ENCODE measurements around the gene KIF20A. TPM values are rescaled to one million over a fixed set of nuclear protein-coding genes. Genes with fewer than 3 reads are reported as not detected.
A peak's percentile ranks its signal among the peaks of the same experiment; 100 is the strongest.

Gene KIF20A
- total RNA-seq (ENCODE audit: low replicate concordance) = 20.5 and 61.0 TPM in 2 replicates
- long read RNA-seq, transcript KIF20A-201 (19 exons, 3,201 nt) = major isoform, 94 of 120 reads
- long read RNA-seq, partial matches to known transcripts = 14 of 120 reads
- long read RNA-seq, other reads (novel, unspliced or antisense) = 12 of 120 reads

DNA sequence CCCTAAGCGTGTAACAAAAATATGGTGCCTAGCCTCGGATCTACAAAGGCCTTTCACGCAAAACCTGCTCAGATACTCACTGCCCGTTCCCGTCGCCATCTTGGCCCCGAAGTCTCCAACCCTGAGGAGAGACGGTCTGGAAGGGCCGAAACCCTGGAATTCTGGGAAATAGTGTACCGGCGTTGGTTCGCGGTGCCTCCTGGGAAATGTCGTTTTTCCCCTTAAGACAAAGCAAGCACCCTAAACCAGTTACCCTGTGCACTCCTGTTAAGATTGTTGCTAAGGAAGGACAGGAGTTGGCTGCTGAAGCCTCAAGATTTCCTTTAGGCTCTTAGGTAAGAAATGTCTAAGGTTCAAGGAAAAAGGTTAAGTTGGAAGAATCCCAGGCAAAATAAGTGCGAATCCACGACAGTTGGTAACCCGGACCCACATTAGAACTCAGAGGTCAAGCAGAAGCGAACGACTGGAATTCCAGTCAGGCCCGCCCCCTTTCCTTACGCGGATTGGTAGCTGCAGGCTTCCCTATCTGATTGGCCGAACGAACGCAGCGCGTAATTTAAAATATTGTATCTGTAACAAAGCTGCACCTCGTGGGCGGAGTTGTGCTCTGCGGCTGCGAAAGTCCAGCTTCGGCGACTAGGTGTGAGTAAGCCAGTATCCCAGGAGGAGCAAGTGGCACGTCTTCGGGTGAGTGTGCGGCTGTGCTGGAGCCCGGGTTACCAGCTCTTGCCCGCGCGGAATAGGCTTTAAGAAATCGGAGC lies at the start of gene KIF20A, which contains the start of gene BRD8:
Gene KIF20A (plus strand): TSS at position 597 of the 761 bp plus-strand sequence. CDS start 569 bp downstream, outside the sequence.
Gene BRD8 (minus strand): TSS at position 115 of the 761 bp plus-strand sequence. CDS start 16 bp downstream, at position 99.
- no peaks in the 10 kb centered on the region for H3K9me3 Mint-ChIP-seq
- H3K27ac Mint-ChIP-seq = no peak within 1 kb of the TSS
- no peak within 1 kb of the TSS for H3K4me3 Mint-ChIP-seq
- peak; percentile 90 for DNase-seq (ENCODE audit: extremely low spot score, unreplicated experiment)
- H3K36me3 Mint-ChIP-seq = peaks cover 9% of the 10 kb centered on the region
- H3K4me1 Mint-ChIP-seq (ENCODE audit: unreplicated experiment) = peaks cover 13% of the 10 kb centered on the region
- H3K27me3 Mint-ChIP-seq = no peaks in the 10 kb centered on the region
- TF ChIP-seq, protein P1, sequence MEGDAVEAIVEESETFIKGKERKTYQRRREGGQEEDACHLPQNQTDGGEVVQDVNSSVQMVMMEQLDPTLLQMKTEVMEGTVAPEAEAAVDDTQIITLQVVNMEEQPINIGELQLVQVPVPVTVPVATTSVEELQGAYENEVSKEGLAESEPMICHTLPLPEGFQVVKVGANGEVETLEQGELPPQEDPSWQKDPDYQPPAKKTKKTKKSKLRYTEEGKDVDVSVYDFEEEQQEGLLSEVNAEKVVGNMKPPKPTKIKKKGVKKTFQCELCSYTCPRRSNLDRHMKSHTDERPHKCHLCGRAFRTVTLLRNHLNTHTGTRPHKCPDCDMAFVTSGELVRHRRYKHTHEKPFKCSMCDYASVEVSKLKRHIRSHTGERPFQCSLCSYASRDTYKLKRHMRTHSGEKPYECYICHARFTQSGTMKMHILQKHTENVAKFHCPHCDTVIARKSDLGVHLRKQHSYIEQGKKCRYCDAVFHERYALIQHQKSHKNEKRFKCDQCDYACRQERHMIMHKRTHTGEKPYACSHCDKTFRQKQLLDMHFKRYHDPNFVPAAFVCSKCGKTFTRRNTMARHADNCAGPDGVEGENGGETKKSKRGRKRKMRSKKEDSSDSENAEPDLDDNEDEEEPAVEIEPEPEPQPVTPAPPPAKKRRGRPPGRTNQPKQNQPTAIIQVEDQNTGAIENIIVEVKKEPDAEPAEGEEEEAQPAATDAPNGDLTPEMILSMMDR (conservative IDR thresholded peaks at IDR 0.05) = no peak

DNA sequence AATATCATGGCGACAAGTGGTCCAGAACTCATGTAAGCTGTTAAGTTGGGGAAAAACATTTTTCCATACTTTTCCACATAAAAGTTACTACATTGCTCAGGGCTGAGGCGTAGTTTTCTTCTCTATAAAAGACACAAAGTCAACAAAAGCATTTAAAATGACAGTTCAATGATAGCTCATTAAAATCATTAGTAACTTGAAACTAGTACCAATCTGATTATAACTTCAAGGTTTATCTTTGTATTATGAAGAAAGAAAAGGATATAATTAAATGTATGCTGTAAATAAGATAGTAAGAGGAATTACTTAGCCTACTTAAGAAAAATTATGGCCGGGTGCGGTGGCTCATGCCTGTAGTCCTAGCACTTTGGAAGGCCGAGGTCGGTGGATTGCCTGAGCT lies 49.6 kb upstream of the KIF20A start:
- DNase-seq (ENCODE audit: extremely low spot score, unreplicated experiment) = no peak
- Mint-ChIP-seq H3K9me3 (no peaks in the 10 kb centered on the region), H3K36me3 (no peaks in the 10 kb centered on the region), H3K4me3 (no peak overlapping the region), H3K4me1 (ENCODE audit: unreplicated experiment) (peaks cover 4% of the 10 kb centered on the region), H3K27me3 (no peaks in the 10 kb centered on the region), H3K27ac (no peak overlapping the region)
- TF ChIP-seq, protein P1 (conservative IDR thresholded peaks at IDR 0.05) = no peak

DNA sequence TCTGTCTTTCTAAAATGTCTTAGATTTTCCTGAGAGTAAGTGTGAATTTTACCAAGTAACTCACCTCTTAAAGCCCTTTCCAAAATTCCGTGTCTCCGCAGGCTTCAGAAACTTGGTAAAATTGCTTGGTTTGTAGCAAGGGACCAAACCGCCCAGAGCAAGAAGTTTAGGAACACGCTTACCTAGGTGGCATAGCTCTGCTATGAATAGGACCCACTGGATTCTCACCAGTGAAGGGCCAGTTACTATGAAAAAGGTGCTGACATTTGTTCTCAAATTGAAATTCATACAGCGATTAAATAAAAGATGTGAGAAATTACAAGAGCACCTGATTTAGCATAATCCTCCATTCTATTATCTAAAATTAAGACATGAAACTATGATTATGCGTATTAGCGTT lies 46.4 kb upstream of the KIF20A start:
- no peaks in the 10 kb centered on the region for H3K9me3 Mint-ChIP-seq
- H3K36me3 Mint-ChIP-seq = no peaks in the 10 kb centered on the region
- H3K27me3 Mint-ChIP-seq = no peaks in the 10 kb centered on the region
- no peak for DNase-seq (ENCODE audit: extremely low spot score, unreplicated experiment)
- TF ChIP-seq, protein P1 (conservative IDR thresholded peaks at IDR 0.05) = no peak
- no peak overlapping the region for H3K27ac Mint-ChIP-seq
- H3K4me3 Mint-ChIP-seq = peak overlapping the region; percentile 82
- H3K4me1 Mint-ChIP-seq (ENCODE audit: unreplicated experiment) = peaks cover 4% of the 10 kb centered on the region

DNA sequence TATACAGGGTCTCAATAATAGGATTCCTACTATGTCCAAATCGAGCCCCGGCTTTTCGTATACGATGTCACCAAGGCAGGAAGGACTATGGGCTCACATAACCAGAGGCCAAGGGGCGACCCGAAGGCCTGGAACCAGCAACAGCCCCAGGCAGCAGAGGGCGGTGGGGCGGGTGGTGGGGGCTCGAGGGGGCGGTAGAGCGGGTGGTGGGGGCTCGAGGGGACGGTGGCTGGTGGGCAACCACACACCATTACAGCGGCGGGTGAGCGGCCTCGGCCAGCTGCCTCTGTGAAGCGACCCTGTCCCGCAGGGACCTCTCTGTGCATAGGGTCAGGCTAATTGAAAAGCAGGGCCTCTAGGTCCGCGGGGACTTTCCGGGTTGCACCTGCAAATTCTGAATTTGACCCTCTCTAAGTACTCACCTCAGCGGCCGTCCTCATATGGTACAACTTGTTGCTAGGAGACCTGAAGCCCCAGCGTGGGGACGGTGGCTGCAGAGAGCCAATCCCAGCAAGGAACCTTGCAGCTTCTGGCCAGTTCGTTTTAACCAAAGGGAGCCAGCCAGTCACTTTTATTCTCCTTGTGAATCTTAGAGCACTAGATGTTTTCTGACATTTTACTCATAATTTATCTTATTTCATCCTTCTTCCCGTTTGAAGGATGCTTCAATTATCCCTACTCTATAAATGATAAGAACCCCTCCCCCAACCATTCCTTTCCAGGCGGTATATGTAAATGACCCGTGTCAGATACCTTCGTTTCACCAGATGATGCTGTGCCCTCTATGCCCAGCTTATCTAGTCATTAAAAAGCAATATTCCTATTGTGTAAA lies 39.7 kb upstream of the KIF20A start, which contains the start of gene NME5:
Gene NME5 (minus strand): TSS at position 480 of the 832 bp plus-strand sequence. CDS start 648 bp downstream, outside the sequence.
- H3K27me3 Mint-ChIP-seq = no peaks in the 10 kb centered on the region
- DNase-seq (ENCODE audit: extremely low spot score, unreplicated experiment) = peak; percentile 74
- H3K4me1 Mint-ChIP-seq (ENCODE audit: unreplicated experiment) = peaks cover 8% of the 10 kb centered on the region
- TF ChIP-seq, protein P1 (conservative IDR thresholded peaks at IDR 0.05) = no peak
- peak within 1 kb of the TSS; percentile 89 for H3K4me3 Mint-ChIP-seq
- no peaks in the 10 kb centered on the region for H3K9me3 Mint-ChIP-seq
- no peak within 1 kb of the TSS for H3K27ac Mint-ChIP-seq
- no peaks in the 10 kb centered on the region for H3K36me3 Mint-ChIP-seq

DNA sequence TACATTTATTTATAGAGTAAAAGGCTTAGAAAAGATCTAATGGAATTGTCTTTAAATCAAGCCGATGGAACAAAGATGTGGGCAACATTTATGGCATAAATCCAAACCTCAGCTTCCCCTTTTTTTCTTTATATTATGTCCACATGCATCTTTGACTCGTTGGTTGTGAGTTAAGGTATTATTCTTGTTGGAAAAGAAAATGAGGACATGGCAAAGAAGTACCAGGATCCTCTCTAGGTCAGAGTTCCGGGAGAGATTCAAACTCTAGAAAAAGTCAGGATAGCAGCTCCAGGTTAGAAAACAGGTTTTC lies 39.2 kb upstream of the KIF20A start:
- no peaks in the 10 kb centered on the region for H3K27me3 Mint-ChIP-seq
- H3K36me3 Mint-ChIP-seq = no peaks in the 10 kb centered on the region
- DNase-seq (ENCODE audit: extremely low spot score, unreplicated experiment) = no peak
- H3K4me3 Mint-ChIP-seq = peak overlapping the region; percentile 89
- no peaks in the 10 kb centered on the region for H3K9me3 Mint-ChIP-seq
- TF ChIP-seq, protein P1 (conservative IDR thresholded peaks at IDR 0.05) = no peak
- H3K4me1 Mint-ChIP-seq (ENCODE audit: unreplicated experiment) = peaks cover 8% of the 10 kb centered on the region
- no peak overlapping the region for H3K27ac Mint-ChIP-seq
